GM12878 (cell line): ENCODE measurements around the gene EXOC3L4. TPM values are rescaled to one million over a fixed set of nuclear protein-coding genes. Genes with fewer than 3 reads are reported as not detected.

ENCODE experiments used
- ATAC-seq: fragments of 200-7000 bp; cut with Tn5 transposase; 3 replicates; pipeline ENCODE4 v1.9.1; 2020; ENCODE audit warnings: mild to moderate bottlenecking, moderate library complexity
- BruUV-seq: library from RNA; stranded (reverse); fragments of 400-500 nt; replicated peaks from 2 replicates; lab custom pipeline; 2021; lab: Mats Ljungman, UMichigan
- CTCF ChIA-PET: fragments of 300-600 bp; sonication (Branson Sonifier 250); formaldehyde crosslinking; extraction: SDS; loops from one replicate; lab custom pipeline; 2021; ENCODE audit warnings: inconsistent platforms; lab: Yijun Ruan, JAX
- POLR2A ChIA-PET: fragments of 350-600 bp; formaldehyde crosslinking; extraction: SDS; loops from one replicate; lab custom pipeline; 2021; ENCODE audit warnings: inconsistent platforms; lab: Charles Lee
- RAD21 ChIA-PET: fragments of 300-600 bp; sonication (Branson Sonifier 250); formaldehyde crosslinking; loops from one replicate; lab custom pipeline; 2023; ENCODE audit warnings: antibody characterized with exemption; ENCODE audit not compliant: unreplicated experiment; lab: Charles Lee
- SMC1A ChIA-PET: fragments of 300-600 bp; sonication (Branson Sonifier 250); formaldehyde crosslinking; loops from one replicate; lab custom pipeline; 2023; ENCODE audit not compliant: unreplicated experiment, uncharacterized antibody; lab: Charles Lee
- DNase-seq: peaks from one replicate; pipeline ENCODE4 v3.0.0-alpha.2; 2011; ENCODE audit warnings: low read depth, low spot score
- FAIRE-seq: peaks from 3 replicates; lab custom pipeline; 2011; peaks lifted over from hg19 to GRCh38; lab: Jason Lieb, UNC
- H2AFZ ChIP-seq: 2 replicates; pipeline ENCODE4 v1.6.0; 2011; ENCODE audit warnings: low read depth, low read length, control low read depth; ENCODE audit not compliant: control insufficient read depth
- H3K27ac ChIP-seq: 2 replicates; pipeline ENCODE4 v1.5.1; 2011; ENCODE audit warnings: control low read depth; ENCODE audit not compliant: control insufficient read depth, insufficient read depth
- H3K27me3 ChIP-seq, 2 experiments: replicated peaks in 1 of 2; 2 replicates each; pipeline versions ENCODE4 v1.6.0 to v1.6.1; 2011; ENCODE audit warnings: low read length in 1 of 2; ENCODE audit not compliant: control insufficient read depth in 2 of 2, insufficient read depth in 2 of 2
- H3K36me3 ChIP-seq, 2 experiments: 2 replicates each; pipeline ENCODE4 v1.5.1; 2011; ENCODE audit warnings: low read length in 1 of 2; ENCODE audit not compliant: control insufficient read depth in 2 of 2, insufficient read depth in 2 of 2
- H3K4me1 ChIP-seq: 2 replicates; pipeline ENCODE4 v1.6.1; 2011; ENCODE audit warnings: mild to moderate bottlenecking, low read length, moderate library complexity, mixed read lengths; ENCODE audit not compliant: control insufficient read depth, insufficient read depth
- H3K4me2 ChIP-seq: 2 replicates; pipeline ENCODE4 v1.6.0; 2011; ENCODE audit warnings: control low read depth; ENCODE audit not compliant: control insufficient read depth, insufficient read depth
- H3K4me3 ChIP-seq: fragments of 200-600 bp; sonication (generic); 2 replicates; pipeline ENCODE4 v1.5.1; 2016
- H3K79me2 ChIP-seq: 2 replicates; pipeline ENCODE4 v1.6.0; 2011; ENCODE audit warnings: low read length; ENCODE audit not compliant: control insufficient read depth, insufficient read depth
- H3K9ac ChIP-seq: 2 replicates; pipeline ENCODE4 v1.8.0; 2011; ENCODE audit warnings: low read length, control low read depth, mixed read lengths; ENCODE audit not compliant: control insufficient read depth, insufficient read depth
- H3K9me3 ChIP-seq: replicated peaks from 3 replicates; pipeline ENCODE4 v1.5.1; 2011; ENCODE audit warnings: mild to moderate bottlenecking, low read length; ENCODE audit not compliant: control insufficient read depth, insufficient read depth
- H4K20me1 ChIP-seq: 2 replicates; pipeline ENCODE4 v1.6.0; 2011; ENCODE audit not compliant: control insufficient read depth, insufficient read depth
- ATF2 ChIP-seq: IDR thresholded peaks from 2 replicates; pipeline ENCODE4 v1.6.1; 2012; ENCODE audit warnings: low read length, inconsistent platforms
- DPF2 ChIP-seq: fragments of 450-650 bp; IDR thresholded peaks from 2 replicates; pipeline ENCODE4 v1.6.1; 2017; ENCODE audit warnings: mild to moderate bottlenecking
- ELK1 ChIP-seq: IDR thresholded peaks from 2 replicates; pipeline ENCODE4 v1.6.1; 2012; ENCODE audit warnings: low read depth, low read length, improper control_type of control experiment
- EZH2 ChIP-seq: IDR thresholded peaks from 2 replicates; pipeline ENCODE4 v1.6.1; 2012; ENCODE audit warnings: low read depth, mild to moderate bottlenecking, control low read depth, inconsistent platforms, low read length, borderline replicate concordance; ENCODE audit not compliant: control insufficient read depth
- HSF1 ChIP-seq: fragments of 150-350 bp; IDR thresholded peaks from 2 replicates; pipeline ENCODE4 v1.6.1; 2014; ENCODE audit warnings: mild to moderate bottlenecking, low read depth, low read length
- KDM1A ChIP-seq: fragments of 200-600 bp; sonication (generic); IDR thresholded peaks from 2 replicates; pipeline ENCODE4 v1.6.1; 2016; ENCODE audit warnings: borderline replicate concordance
- MYB ChIP-seq: fragments of 150-350 bp; IDR thresholded peaks from 2 replicates; pipeline ENCODE4 v1.6.1; 2014; ENCODE audit warnings: mild to moderate bottlenecking, low read depth, low read length, borderline replicate concordance
- PBX3 ChIP-seq: IDR thresholded peaks from 2 replicates; pipeline ENCODE4 v1.6.1; 2011; ENCODE audit warnings: mild to moderate bottlenecking, low read depth, low read length, moderate library complexity; ENCODE audit not compliant: insufficient replicate concordance
- SPI1 ChIP-seq: IDR thresholded peaks from 2 replicates; pipeline ENCODE4 v1.6.1; 2011; ENCODE audit warnings: low read depth, mild to moderate bottlenecking, low read length, moderate library complexity, borderline replicate concordance; ENCODE audit not compliant: insufficient read depth
- TARDBP ChIP-seq: IDR thresholded peaks from 2 replicates; pipeline ENCODE4 v1.6.1; 2016; ENCODE audit warnings: borderline replicate concordance
- TBL1XR1 ChIP-seq: IDR thresholded peaks from 2 replicates; pipeline ENCODE4 v1.6.1; 2012; ENCODE audit warnings: low read depth, low read length, improper control_type of control experiment
- ZBTB33 ChIP-seq: fragments of 450-650 bp; IDR thresholded peaks from 2 replicates; pipeline ENCODE4 v1.6.1; 2017; ENCODE audit warnings: mild to moderate bottlenecking
- WGBS: methylation state at CpG from one replicate; pipeline ENCODE4 v1.1.6; 2016; ENCODE audit warnings: low lambda C conversion rate; ENCODE audit not compliant: insufficient replicate concordance, insufficient coverage; ENCODE audit errors: missing lambda C conversion rate; 5-methylcytosine and 5-hydroxymethylcytosine counted together
- in situ Hi-C: fragments of 300-500 bp; cut with MboI; formaldehyde crosslinking; loops from 9 replicates; pipeline ENCODE4 v1.14.3; 2018; ENCODE audit warnings: mixed read lengths
- intact Hi-C: fragments of 100-400 bp; cut with micrococcal nuclease; formaldehyde crosslinking; loops from one replicate; pipeline ENCODE4 v1.14.2; 2022; ENCODE audit not compliant: unreplicated experiment
- polyA plus RNA-seq, 11 experiments: library from polyadenylated mRNA; depleted of rRNA in 4 of 11; unstranded in 6 of 11; stranded (reverse) in 5 of 11; fragments of >200 nt; fragmentation: Nextera tagmentation in 4 of 11; fragmentation: Illumina TruSeq in 1 of 11; extraction: Ambion mirVana in 4 of 11; extraction: Trizol in 1 of 11; gene quantifications; 1 replicate in 1 of 11; 2 replicates in 10 of 11; pipeline versions ENCODE4 v1.2.1 to v1.2.3, GENCODE V29; 2011 to 2016; ENCODE audit warnings: inconsistent platforms in 2 of 11, missing spikeins in 2 of 11, low read depth in 1 of 11
- total RNA-seq, 4 experiments: library from RNA; depleted of rRNA in 3 of 4; stranded (reverse); fragments of >200 nt in 3 of 4; fragmentation: Illumina TruSeq in 1 of 4; extraction: Trizol in 1 of 4; gene quantifications; 2 replicates each; pipeline versions ENCODE4 v1.2.1 to v1.2.3, GENCODE V29; 2013 to 2021

The EXOC3L4 gene
- total and polyA plus RNA-seq, 10 of the 15 experiments (the other 5 are each of a cell fraction or from before 2014, with no cell fraction given), result not detected

GRCh38 chr14:103121121-103121845, 26.8 kb downstream of the EXOC3L4 start (continued):
- no peak for TF ChIP-seq ATF2
- no peak for TF ChIP-seq TARDBP
- TF ChIP-seq ZBTB33, result no peak

GRCh38 chr14:103121846-103122584, 27.5 kb downstream of the EXOC3L4 start:
- Histone ChIP-seq H3K4me3 (peak overlapping the region; percentile 79; the same call in 1 of the 2 replicates), H2AFZ (peak overlapping the region; percentile 70), H3K27ac (peak overlapping the region; percentile 61), H3K36me3 (no peaks in the 10 kb centered on the region), H3K9ac (peak overlapping the region; percentile 60), H3K27me3 (no peaks in the 10 kb centered on the region), H3K4me2 (peak overlapping the region; percentile 77), H3K4me1 (peaks cover 21% of the 10 kb centered on the region), H3K9me3 (no peaks in the 10 kb centered on the region), H3K79me2 (peaks cover 19% of the 10 kb centered on the region), H4K20me1 (no peaks in the 10 kb centered on the region)
- peak; percentile 56 for ATAC-seq
- DNase-seq, result no peak
- no peak for FAIRE-seq
- 35% methylated on average over 21 of the region's 23 CpGs for WGBS
- no TSS peak for BruUV-seq
- intact Hi-C loops (no loop called here), in situ Hi-C loops (no loop called here)
- ChIA-PET RAD21 (no interaction called here), POLR2A (interaction anchor here (0.6 kb wide), 1 partner anchor 9 kb away, joined by 3 read pairs; no protein-coding TSS in a partner anchor), SMC1A (no interaction called here), CTCF (interaction anchor here (1.0 to 4.9 kb wide), 2 partner anchors 14 to 17 kb away, joined by 3 to 23 read pairs; no protein-coding TSS in a partner anchor)
- TF ChIP-seq MYB, result no peak
- peak; percentile 50 for TF ChIP-seq DPF2
- no peak for TF ChIP-seq TBL1XR1
- TF ChIP-seq HSF1, result no peak
- TF ChIP-seq ELK1, result no peak
- peak; percentile 9; the same call in 1 of the 2 replicates for TF ChIP-seq SPI1
- no peak for TF ChIP-seq KDM1A
- TF ChIP-seq PBX3, result peak; percentile 91
- no peak for TF ChIP-seq EZH2
